Measurements from ENCODE around the gene FASTK. TPM values are rescaled to one million over a fixed set of nuclear protein-coding genes. Genes with fewer than 3 reads are reported as not detected.
A peak's percentile ranks its signal among the peaks of the same experiment; 100 is the strongest.
"Not testable (repeated sequence)": the region's sequence is repeated elsewhere in the genome, so short reads cannot be mapped to it uniquely, and the experiment has no call there.

FASTK gene
- total RNA-seq, 1 donor from 2014 or later: 121 TPM

GRCh38 chr7:151047976-151048815 lies 32.4 kb downstream of the FASTK start, which contains the start of gene ASIC3:
Gene ASIC3 (plus strand): TSS chr7:151048531. CDS start chr7:151048886, 355 bp downstream.
- no peak for DNase-seq (ENCODE audit: low spot score)

GRCh38 chr7:151046603-151047573 lies 33.7 kb downstream of the FASTK start:
- no peak for DNase-seq (ENCODE audit: low spot score)

GRCh38 chr7:151045967-151046366 lies 34.6 kb downstream of the FASTK start:
- no peak for DNase-seq (ENCODE audit: low spot score)

DNA sequence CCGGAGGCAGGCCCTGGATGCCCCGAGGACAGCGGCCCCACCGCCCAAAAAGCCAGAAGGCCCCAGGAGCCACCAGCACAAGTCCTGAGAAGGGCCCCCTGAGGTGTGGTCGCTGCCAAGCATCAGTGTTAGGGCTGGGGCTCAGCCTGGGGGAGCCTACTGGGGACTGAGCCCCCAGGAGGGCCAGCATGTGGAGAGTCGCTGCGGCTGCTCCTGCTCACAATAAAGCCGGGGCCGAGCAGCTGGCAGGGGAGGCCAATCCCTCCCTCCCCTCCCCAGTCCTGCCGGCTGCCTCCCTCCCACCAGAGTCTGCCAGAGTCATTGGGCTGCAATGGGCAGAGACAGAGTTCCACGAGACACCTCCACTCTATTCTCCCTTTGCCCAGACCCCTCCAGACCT lies 35.3 kb downstream of the FASTK start:
- DNase-seq (ENCODE audit: low spot score): no peak

- DNase-seq (ENCODE audit: low spot score): no peak
These were observed 36.6 kb downstream of the FASTK start for GRCh38 chr7:151043959-151044358.

- not testable (repeated sequence) for DNase-seq (ENCODE audit: low spot score)
These were observed 37.2 kb downstream of the FASTK start for GRCh38 chr7:151043449-151043848.

- DNase-seq (ENCODE audit: low spot score): no peak
These were observed 39.8 kb downstream of the FASTK start for GRCh38 chr7:151040616-151041375.

- no peak for DNase-seq (ENCODE audit: low spot score)
These were observed 40.6 kb downstream of the FASTK start for GRCh38 chr7:151039850-151040548.

GRCh38 chr7:151038951-151039849 lies 41.4 kb downstream of the FASTK start:
- peak; percentile 73 for DNase-seq (ENCODE audit: low spot score)

- no peak for DNase-seq (ENCODE audit: low spot score)
These were observed 44.7 kb downstream of the FASTK start for GRCh38 chr7:151035902-151036301.

- DNase-seq (ENCODE audit: low spot score): no peak
These were observed 45.4 kb downstream of the FASTK start for GRCh38 chr7:151035026-151035717.

DNA sequence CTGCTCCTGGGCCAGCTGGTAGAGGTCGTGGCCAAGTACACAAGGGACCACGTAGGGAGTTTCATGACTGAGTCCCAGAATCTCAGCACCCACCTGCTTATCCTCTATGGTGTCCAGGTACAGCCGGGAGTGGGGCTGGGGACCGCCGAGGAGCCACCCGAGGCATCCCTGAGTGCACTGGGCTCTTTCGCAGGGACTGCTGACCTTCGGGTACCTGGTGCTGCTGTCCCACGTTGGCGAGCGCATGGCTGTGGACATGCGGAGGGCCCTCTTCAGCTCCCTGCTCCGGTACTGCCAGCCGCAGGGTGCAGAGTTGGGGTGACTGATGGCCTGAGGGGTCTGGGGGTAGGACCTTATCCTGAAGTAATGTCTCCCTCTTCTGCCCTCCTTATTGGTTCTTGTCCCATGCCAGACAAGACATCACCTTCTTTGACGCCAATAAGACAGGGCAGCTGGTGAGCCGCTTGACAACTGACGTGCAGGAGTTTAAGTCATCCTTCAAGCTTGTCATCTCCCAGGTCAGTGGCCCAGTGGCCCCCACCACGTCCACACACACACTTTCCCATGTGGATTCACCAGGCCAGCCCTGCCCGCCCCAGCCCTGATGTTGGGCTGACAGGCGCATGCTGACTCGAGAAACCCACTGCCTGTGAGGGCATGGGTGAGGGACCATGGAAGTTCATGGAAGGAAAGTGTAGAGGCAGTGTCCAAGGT lies 46.1 kb downstream of the FASTK start:
- DNase-seq (ENCODE audit: low spot score): no peak

- DNase-seq (ENCODE audit: low spot score): no peak
These were observed 46.8 kb downstream of the FASTK start for GRCh38 chr7:151033864-151034249.

- no peak for DNase-seq (ENCODE audit: low spot score)
These were observed 47.4 kb downstream of the FASTK start for GRCh38 chr7:151032936-151033863.

DNA sequence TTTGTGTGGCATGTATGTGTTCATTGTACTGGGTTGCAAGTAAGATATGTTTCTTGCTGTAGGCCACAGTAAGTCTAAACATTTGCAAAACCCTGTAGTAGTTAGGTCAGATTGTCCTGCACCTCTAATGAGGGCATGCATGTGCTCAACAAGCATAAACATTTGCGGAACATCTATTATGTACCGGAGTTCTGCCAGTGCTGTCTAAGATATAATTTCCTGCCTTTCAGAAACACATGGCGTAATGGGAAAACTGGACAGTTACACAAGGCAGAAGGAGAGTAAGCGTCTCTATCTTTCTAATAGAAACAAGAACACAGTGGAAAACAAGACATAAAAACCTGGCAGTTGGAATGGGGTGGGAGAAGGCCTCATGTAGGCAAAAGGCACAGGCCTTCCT lies 49.6 kb downstream of the FASTK start:
- DNase-seq (ENCODE audit: low spot score): no peak

DNA sequence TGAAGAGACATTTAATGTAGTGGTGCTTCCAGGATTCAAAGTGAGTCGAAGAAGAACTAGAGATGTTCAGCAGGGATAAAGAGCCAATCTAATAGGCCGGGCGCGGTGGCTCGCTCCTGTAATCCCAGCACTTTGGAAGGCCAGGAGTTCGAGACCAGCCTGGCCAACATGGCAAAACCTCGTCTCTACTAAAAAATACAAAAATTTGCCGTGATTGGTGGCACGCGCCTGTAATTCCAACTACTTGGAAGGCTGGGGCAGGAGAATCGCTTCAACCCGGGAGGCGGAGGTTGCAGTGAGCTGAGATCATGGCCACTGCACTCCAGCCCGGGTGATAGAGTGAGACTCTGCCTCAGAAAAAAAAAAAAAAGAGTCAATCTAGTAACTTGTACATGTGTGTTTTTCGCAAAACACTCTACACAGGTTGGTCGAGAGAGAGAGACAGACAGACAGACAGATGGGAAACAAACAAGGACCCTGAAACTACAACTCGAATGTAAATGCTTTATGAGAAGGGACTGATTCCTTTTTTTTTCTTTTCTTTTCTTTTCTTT lies 51.6 kb downstream of the FASTK start:
- DNase-seq (ENCODE audit: low spot score): no peak

Measured in mucosa of gallbladder (tissue), 1 donor.